HS-27A (cell line): ENCODE measurements around the gene CAVIN4.
A peak's percentile ranks its signal among the peaks of the same experiment; 100 is the strongest.

Source experiments
- DNase-seq: peaks from one replicate; pipeline ENCODE4 v3.0.0-alpha.2; 2012; ENCODE audit warnings: low read depth, missing footprints

The CAVIN4 gene

DNA sequence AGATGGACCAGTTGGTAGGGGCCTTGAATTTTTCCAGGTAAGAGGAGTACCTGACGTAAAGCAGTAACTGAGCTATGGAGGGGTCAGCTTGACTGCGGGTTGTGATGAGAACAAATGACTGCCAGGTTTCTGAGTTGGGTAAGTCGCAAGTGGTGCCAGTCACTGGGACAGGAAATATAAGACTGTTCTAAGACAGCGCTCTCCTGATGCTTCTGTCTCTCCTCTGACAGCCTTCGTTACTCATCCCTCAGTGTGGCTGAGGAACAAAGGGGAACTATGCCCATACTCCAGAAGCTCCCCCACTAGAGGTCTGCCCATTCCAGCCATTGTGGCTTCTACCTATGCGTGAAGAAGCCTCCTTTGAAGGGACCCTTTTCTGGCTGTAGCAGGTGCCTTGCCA is 13.3 kb downstream of the CAVIN4 start:
- DNase-seq, result no peak

DNA sequence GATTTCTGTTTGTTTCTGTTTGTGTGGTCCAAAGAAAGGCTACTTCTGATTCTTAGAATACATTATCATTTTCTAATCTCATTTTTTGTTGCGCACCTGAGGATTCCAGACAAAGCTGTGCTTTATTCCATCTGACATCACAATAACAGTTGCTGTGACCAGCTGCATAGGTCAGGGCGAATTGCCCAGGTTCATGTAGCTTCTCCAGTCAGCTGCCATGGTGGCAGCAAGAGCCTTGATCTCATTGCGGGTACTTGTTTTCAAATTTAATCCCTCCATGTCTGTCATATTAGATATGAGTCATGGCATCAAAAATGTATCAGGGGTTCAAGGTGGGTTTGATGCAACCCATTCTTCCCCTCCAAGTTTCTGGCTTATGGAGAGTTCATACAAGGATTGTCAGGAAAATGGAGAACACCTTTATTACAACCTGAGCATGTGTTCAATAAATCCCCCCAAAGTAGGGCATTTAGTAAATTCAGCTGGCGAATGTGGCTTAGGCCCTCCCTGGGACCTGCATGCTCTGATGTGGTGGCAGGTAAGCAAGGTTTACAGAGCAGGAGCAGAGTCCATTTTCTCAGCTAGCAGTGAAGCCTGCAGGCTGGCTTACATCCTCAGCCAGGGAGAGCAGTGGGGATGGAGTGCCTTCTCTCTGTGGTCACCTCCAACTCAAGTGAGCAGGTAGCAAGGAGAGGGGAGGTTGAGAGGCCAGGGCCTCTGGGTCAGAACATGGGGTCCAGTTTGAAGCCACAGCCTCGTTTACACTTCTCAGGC is 13.9 kb downstream of the CAVIN4 start:
- DNase-seq, result no peak

DNA sequence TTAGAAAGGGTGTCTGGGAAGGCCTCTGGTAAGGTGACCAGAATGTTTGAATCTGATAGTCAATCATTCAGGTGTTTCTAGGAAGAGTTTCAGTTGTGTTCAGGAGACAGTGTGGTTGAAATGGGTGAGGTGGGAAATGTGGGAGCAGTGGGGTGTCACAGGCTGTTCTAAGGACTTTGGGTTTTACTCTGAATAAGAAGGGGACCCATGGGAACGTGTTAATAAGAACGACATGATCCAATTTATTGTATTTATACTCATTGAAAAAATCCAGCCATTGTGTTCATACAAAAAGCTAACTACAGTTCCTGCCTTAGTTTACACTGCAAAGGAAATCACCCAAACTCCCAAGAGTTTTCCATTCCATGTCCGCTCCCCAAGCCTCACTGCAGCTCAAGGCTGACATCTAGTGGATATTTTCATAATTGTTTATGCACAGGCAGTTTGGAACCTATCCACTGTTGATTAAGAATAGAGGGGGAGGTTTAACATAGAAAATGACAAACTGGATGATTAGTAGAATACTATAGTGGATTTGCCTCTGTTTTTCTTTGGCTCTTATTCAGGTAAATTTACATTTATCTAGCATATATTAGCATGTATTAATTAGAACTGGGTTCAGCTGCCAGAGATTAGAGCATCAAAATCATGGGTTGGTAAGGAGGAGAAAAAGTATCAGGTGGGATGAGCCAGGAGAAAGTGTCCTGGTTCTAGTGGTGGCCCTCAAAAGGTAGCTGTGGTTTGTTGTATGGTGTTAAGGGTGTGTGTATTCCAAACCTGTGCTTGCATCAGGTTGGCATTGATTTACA is 17.7 kb downstream of the CAVIN4 start:
- peak; percentile 49 for DNase-seq

DNA sequence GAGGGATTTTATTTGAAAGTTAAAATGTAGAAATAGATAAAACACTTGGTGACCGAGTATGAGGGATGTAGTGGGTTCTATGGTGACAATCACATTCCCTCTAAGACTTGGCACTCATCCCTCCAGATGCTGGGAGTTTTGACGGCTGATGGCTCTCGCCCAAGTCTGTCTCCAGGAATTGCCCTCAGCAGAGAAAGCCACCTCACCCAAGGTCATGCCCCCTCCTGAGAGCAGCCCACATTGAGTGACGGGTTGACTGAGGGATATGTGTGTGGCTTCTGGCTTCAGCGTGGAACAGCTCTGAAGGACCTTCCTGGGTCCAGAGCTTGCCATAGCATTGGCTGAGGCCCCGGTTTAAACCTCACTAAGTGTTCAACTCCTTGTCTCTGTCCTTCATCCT is 19.4 kb downstream of the CAVIN4 start:
- DNase-seq, result no peak

DNA sequence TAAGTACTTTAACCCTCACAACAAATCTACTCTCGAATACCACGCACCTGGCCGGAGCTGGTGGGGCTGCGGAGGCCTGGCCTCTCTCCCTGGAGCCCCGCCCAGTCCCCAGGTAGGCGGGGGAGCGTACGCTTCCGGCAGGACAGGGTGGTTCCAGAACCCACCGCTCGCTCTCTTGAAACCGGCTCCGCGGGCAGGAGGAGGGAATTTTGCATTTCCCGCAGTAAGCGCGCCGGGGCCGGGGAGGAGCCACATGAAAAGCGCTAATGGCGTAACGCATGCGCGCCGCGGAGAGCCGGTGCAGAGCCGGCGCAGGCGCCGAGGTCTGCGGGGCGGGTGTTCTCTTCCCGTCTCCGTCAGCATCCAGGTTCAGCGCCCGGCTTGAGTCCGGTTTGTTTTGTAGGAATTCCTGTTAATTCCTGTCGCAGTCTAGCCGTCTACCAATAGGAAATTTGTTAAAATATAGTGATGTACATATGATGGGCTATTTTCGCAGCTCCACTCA is 20.8 kb downstream of the CAVIN4 start:
- DNase-seq, result peak; percentile 39

DNA sequence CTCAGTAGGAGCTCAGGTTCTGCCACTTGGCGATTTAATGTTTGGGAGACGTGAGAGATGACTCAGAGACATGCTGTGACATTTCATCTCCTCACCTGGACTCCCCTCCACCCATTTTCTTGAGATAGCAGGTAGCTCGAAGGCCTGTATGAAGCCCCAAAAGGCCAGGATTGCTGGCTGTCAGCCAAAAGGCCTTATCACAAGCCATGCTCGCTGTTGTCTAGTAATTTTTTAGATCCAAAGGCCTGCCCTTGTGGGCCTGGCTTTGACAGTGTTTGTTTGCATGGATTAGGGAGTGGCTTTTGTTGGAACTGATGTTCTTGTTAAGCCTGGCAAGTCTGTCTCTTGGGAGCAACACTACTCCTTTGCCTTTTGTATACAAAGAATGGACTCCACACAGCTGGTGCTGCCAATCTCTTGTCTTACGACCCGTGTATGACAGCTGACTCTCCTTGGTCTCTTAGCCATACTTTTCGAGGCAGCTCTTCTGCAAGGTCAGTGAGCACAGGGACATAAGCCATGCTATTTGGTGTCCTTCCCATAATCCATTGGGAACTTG is 22.7 kb downstream of the CAVIN4 start:
- DNase-seq, result no peak

DNA sequence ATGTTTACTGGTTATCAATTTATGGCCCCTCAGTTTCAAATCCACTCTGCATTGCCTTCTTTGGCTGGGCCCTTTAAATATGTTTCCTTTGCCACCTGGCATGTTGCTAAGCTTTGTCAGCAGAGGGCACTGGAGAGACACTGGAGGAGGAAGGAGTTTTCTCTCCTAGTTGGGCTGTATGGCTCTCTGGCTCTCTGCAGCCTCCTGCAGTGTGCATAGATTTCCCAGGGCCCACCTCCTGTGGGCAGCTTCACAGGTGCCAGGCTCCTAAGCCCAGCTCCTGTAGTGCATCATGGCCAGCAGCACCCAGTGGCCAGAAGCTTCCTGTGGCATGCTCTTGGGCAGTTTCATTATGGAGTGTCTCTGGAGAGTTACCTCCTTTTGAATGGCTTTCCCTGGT is 23.3 kb downstream of the CAVIN4 start:
- no peak for DNase-seq

DNA sequence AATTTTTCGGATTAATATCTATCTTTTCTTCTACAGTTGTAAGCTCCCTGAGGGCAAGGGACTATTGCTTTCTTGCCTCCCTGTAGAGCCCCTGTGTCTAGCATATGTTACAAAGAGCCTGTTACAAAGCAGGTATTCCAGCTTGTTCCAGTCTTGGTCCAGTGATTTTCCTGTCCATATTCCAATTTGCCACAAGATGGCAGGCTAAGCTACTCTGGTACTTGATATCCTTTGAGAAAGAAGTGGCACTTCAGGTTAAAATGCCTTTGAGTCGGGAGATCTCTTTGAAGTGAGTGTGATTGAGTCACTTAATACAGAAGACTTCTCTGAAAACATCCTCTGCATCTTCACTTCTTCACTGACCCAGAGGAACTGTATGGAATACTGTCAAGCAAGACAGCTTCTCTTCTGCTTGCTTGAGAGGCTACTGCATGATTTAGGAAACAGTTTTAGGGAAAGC is 24.5 kb downstream of the CAVIN4 start:
- DNase-seq, result no peak

DNA sequence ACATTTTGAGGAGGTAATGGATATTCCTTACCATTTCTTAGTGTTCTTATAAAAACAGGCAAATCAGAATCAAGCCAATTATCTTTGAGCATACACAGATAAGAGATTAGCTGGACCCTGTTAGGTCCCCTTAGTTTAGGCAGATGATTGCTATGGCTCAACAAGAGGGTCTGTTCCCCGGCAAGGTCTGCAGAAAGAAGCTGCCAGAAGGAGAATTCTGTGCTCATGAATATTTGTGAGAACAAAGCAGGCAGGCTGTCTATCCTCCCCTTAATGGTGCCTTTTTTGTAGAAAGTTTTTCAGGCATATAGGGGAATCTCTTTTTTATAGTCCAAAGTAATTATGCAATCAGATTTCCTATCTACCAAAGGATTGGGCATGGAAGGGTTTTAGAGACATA is 27.5 kb downstream of the CAVIN4 start:
- DNase-seq, result no peak

DNA sequence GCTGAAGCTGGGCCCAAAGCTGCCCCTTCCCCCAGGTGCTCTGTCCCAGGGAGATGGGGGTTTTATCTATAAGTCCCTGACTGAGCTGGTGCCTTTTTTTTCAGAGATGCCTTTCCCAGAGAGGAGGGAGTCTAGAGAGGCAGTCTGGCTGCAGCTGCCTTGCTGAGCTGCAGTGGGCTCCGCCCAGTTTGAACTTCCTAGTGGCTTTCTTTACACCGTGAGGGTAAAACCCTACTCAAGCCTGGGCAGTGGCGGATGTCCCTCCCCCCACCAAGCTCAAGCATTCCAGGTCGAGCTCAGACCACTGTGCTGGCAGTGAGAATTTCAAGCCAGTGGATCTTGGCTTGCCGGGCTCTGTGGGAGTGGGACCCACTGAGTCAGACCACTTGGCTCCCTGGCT is 41.3 kb downstream of the CAVIN4 start:
- no peak for DNase-seq

DNA sequence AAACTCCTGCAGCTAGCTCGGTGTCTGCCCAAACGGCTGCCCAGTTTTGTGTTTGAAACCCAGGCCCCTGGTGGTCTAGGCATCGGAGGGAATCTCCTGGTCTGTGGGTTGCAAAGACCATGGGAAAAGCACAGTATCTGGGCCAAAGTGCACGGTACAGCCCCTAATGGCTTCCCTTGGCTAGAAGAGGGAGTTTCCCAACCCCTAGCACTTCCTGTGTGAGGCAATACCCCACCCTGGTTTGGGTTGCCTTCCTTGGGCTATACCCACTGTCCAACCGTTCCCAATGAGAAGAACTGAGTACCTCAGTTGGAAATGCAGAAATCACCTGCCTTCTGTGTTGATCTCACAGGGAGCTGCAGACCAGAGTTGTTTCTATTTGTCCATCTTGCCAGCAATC is 41.8 kb downstream of the CAVIN4 start:
- no peak for DNase-seq

DNA sequence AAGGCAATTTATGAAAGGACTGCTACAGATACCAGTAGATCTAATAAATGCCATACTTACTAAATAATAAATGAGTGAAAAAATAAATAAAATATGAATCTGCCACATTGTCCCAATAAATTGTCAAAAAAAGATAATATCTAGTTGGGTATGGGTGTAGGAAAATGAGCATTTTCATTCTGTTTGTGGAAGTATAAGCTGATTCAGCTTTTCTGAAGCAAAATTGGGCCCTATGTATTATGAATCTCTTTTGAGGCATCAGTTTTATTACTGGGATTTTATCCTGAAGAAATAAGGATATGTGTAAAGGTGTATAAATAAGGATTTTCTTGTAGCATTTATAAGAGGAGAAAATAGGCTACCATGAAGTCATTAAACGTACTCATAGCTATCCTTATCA is 46.1 kb downstream of the CAVIN4 start:
- DNase-seq, result no peak

DNA sequence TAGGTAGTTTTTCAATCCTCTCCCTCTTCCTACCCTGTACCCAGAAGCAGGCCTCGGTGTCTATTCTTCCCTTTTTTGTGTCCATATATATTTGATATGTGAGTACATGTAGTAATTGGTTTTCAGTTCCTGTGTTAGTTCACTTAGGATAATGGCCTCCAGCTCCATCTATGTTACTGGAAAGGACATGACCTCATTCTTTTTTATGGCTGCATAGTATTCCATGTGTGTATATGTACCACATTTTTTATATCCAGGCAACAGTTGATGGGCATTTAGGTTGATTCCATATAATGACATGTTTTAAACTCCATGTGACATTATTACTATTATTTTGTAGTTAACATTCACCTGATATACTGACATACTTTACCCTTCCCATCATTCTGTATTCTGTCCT is 49.1 kb downstream of the CAVIN4 start:
- no peak for DNase-seq

DNA sequence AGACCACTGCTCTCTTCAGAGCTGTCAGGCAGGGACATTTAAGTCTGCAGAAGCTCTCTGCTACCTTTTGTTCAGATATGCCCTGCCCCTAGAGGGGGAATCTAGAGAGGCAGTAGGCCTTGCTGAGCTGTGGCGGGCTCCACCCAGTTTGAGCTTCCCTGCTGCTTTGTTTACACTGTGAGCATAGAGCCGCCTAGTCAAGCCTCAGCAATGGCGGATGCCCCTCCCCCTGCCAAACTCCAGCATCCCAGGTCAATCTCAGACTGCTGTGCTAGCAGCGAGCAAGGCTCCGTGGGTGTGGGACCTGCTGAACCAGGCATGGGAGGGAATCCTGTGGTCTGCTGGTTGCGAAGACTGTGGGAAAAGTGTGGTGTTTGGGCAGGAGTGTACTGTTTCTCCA is 59.9 kb downstream of the CAVIN4 start:
- no peak for DNase-seq
